ENCODE data around the gene TSEN54. TPM values are rescaled to one million over a fixed set of nuclear protein-coding genes. Genes with fewer than 3 reads are reported as not detected.

The TSEN54 gene
- total RNA-seq, 1 donor from 2014 or later, result 7.7 TPM

DNA sequence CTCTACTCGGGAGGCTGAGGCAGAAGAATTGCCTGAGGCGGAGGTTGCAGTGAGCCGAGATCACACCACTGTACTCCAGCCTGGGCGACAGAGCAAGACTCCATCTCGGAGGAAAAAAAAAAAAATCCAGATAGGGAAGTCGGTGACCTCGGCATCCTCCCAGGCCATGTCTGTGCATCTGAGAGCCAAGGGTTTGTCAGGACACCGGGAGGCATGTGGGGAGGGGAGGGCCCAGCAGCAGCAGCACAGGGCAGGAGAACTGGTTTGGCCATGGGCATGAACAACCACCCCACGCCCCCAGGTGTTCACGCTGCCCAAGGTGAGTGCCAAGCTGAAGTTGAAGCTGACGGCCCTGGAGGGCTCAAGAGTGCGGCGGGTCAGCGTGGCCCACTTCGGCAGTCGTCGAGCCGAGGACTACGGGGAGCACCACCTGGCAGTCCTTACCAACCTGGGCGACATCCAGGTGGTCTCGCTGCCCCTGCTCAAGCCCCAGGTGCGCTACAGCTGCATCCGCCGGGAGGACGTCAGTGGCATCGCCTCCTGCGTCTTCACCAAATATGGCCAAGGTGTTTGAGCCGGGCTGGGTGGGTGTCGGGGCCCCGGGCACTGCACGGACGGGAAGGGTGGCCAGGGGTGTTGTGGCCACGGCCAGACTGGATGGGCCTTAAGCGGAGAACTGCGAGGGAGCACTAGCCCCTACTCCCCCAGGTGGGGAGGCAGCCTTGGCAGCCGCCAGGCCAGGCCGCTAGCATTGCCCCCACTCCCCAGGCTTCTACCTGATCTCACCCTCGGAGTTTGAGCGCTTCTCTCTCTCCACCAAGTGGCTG, 56.6 kb downstream of the TSEN54 start:
- no peak for DNase-seq (ENCODE audit: low spot score)
- intact Hi-C loops (cut with DNase I), result no loop called here

DNA sequence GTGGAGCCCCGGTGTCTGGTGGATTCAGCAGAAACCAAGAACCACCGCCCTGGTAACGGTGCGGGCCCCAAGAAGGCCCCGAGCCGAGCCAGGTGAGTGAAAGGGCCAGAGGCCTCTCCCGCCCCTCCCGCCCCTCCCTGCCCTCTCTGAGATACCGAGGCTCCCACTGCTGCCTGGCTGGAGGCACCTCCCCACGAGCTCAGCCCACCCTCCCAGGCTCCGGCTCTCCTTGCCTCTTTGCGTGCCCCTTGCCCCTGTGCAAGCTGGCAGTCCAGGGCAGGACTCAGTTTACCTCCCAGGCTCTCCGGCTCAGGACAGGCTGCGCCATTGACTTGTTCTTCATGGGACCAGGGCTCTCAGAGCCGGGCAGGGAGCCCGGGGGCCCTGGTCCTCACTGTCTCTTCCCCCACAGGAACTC, 57.2 kb downstream of the TSEN54 start:
- DNase-seq (ENCODE audit: low spot score), result no peak
- intact Hi-C loops (cut with DNase I), result no loop called here

DNA sequence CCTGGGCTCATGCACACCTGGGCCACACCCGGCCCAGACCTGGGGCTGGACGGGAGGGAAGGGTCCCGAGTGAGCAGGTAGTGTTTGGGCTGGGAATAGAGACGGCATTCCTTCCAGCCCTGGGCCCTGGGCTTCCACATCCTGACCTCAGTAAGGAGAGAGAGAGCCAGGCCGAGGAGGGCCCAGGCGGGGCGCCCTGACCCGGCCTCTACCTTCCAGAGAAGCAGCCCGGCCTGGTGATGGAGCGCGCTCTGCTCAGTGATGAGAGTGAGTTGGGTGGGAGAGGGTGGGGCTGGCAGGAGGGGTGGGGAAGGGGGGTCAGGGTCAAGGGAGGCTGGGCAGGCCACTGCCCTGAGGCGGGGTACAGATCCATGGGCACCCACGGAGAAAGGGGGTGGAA, 57.7 kb downstream of the TSEN54 start:
- intact Hi-C loops (cut with DNase I), result no loop called here
- DNase-seq (ENCODE audit: low spot score), result no peak

Small RNAs within 50 kb of the gene (microRNA-seq; reads per million reads assigned to microRNA genes)
- not detected for gene MIR6785

Other genes starting within 250 kb of the TSEN54 start
- gene MIF4GD, start 245.3 kb upstream of the TSEN54 start, total RNA-seq, result 18.1 TPM
- 8.5 TPM for gene SLC25A19, start 227.1 kb upstream of the TSEN54 start, total RNA-seq
- 57.1 TPM for gene GRB2, start 110.8 kb upstream of the TSEN54 start, total RNA-seq
- 56.6 TPM for gene TMEM94, start 59.9 kb upstream of the TSEN54 start, total RNA-seq
- gene CASKIN2, start 991 bp upstream of the TSEN54 start, total RNA-seq, result 48.2 TPM
- 4.7 TPM for gene LLGL2, start 9.2 kb downstream of the TSEN54 start, total RNA-seq
- gene MYO15B, start 71.3 kb downstream of the TSEN54 start, total RNA-seq, result 62.8 TPM
- 1.7 TPM for gene SMIM5, start 116.9 kb downstream of the TSEN54 start, total RNA-seq
- gene RECQL5, start 150.6 kb downstream of the TSEN54 start, total RNA-seq, result 11.3 TPM
- 47.2 TPM for gene SAP30BP, start 150.8 kb downstream of the TSEN54 start, total RNA-seq
- gene ITGB4, start 204.9 kb downstream of the TSEN54 start, total RNA-seq, result 5.7 TPM
- gene GALK1, start 248.7 kb downstream of the TSEN54 start, total RNA-seq, result 11.5 TPM